Activated T-cell treated with anti-CD3 and anti-CD28 coated beads, Interleukin-2, amount 50 U/mL, for 24 hours (primary cell): ENCODE results near the gene APBB1IP.
A peak's percentile ranks its signal among the peaks of the same experiment; 100 is the strongest.

Experiments
- DNase-seq: peaks from one replicate; pipeline ENCODE4 v3.0.0-alpha.2; 2020
- H3K27ac Mint-ChIP-seq: 2 replicates; pipeline ENCODE4 v1.8.0; 2020; ENCODE audit warnings: mild to moderate bottlenecking, mixed read lengths
- H3K27me3 Mint-ChIP-seq: 2 replicates; pipeline ENCODE4 v1.8.0; 2020; ENCODE audit warnings: mixed read lengths
- H3K36me3 Mint-ChIP-seq: 2 replicates; pipeline ENCODE4 v1.8.0; 2020; ENCODE audit warnings: low read depth, mixed read lengths
- H3K4me1 Mint-ChIP-seq: 2 replicates; pipeline ENCODE4 v1.8.0; 2020; ENCODE audit warnings: low read depth, mixed read lengths
- H3K4me3 Mint-ChIP-seq: 2 replicates; pipeline ENCODE4 v1.8.0; 2020; ENCODE audit warnings: mild to moderate bottlenecking, moderate library complexity, mixed read lengths
- H3K9me3 Mint-ChIP-seq: 2 replicates; pipeline ENCODE4 v1.8.0; 2020; ENCODE audit warnings: mixed read lengths

Gene APBB1IP

DNA sequence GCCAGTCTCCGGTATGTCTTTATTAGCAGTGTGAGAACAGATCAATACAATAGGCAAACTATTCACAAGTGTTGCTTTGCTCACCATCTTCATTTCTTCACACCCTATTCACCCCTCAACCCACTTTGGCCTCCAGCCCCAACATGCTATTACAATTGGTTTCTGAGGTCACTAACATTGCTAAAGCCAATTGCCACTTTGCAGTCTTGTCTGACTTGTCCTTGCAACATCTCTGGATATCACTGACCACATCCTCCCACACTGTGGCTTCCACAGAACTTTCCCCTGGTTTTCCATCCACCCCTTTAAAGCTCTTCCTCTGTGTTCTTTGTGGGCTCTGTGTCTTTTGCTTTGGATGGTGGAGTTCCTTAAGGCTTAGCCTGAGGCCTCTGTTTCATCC lies 5.2 kb upstream of the APBB1IP start:
- H3K27ac Mint-ChIP-seq: no peak overlapping the region
- peaks cover 48% of the 10 kb centered on the region for H3K4me1 Mint-ChIP-seq
- H3K9me3 Mint-ChIP-seq: peaks cover 2% of the 10 kb centered on the region
- no peak overlapping the region for H3K4me3 Mint-ChIP-seq
- no peak for DNase-seq
- no peaks in the 10 kb centered on the region for H3K27me3 Mint-ChIP-seq
- H3K36me3 Mint-ChIP-seq: no peaks in the 10 kb centered on the region

DNA sequence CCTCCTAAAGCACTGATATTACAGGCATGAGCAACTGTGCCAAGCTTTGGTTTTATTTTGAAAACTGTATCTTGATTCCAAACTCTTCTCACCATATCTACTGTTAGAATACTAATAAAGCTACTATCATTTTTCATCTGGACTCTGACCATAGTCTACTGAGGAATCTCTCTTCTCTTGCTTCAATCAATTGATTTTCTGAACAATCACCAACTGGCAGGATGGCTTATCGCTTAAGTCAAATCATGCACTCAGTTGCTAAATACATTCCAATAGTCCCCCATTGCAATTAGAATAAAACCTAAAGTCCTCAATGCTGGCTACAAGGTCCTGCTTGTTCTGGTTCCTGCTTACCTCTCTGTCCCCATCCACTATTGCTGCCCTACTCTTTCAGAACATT lies 2.3 kb upstream of the APBB1IP start:
- Mint-ChIP-seq H3K9me3 (no peaks in the 10 kb centered on the region), H3K27me3 (no peaks in the 10 kb centered on the region), H3K4me3 (no peak overlapping the region), H3K4me1 (peaks cover 37% of the 10 kb centered on the region), H3K27ac (peak overlapping the region; percentile 65), H3K36me3 (peaks cover 16% of the 10 kb centered on the region)
- no peak for DNase-seq

GRCh38 chr10:26436848-26437247 lies 1.3 kb upstream of the APBB1IP start:
- Mint-ChIP-seq H3K4me1 (peaks cover 45% of the 10 kb centered on the region), H3K27me3 (no peaks in the 10 kb centered on the region), H3K4me3 (no peak overlapping the region), H3K36me3 (peaks cover 17% of the 10 kb centered on the region), H3K9me3 (no peaks in the 10 kb centered on the region), H3K27ac (peak overlapping the region; percentile 42)
- no peak for DNase-seq

- Mint-ChIP-seq H3K27ac (peak overlapping the region; percentile 90), H3K27me3 (no peaks in the 10 kb centered on the region), H3K4me1 (peaks cover 58% of the 10 kb centered on the region), H3K36me3 (peaks cover 29% of the 10 kb centered on the region), H3K9me3 (no peaks in the 10 kb centered on the region), H3K4me3 (peak overlapping the region; percentile 87)
- DNase-seq: peak; percentile 85
Measured at GRCh38 chr10:26438534-26439341, 597 bp downstream of the APBB1IP start.

DNA sequence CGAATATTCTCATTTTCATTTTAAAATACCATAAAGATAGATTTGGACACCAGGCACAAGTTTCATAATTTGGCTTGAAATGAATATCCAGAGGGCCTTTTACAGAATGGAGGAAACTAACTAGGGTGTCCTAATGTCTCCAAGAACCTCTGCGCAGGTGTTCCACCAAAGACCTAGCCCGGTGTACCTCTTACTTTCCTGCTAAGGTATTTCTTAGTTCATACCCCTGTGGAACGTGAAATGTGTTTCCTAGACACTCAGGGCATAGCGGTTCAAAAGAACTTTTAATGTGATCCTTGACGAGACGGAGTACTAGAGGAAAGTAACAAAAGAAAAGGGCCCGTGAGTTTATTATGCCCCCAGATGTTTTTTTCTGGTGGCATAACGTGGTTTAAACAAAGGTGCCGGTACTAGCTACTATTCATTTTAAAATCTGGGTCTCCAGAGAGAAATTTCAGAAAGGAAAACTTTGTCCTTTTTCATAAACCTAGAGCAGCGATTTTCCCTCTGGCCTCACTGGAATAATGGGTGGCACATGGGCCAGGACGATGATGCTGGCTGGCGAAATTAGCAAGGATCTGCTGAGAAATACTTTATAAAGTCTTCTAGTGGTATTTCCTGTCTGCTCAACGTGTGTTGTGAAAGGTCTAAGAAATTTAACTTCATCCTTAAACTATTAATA lies 1.4 kb downstream of the APBB1IP start:
- Mint-ChIP-seq H3K4me1 (peaks cover 63% of the 10 kb centered on the region), H3K27ac (peak overlapping the region; percentile 90), H3K27me3 (no peaks in the 10 kb centered on the region), H3K9me3 (peaks cover 4% of the 10 kb centered on the region), H3K36me3 (peaks cover 36% of the 10 kb centered on the region), H3K4me3 (peak overlapping the region; percentile 87)
- DNase-seq: no peak

GRCh38 chr10:26440088-26440470 lies 1.9 kb downstream of the APBB1IP start:
- Mint-ChIP-seq H3K36me3 (peaks cover 37% of the 10 kb centered on the region), H3K4me3 (peak overlapping the region; percentile 87), H3K27me3 (no peaks in the 10 kb centered on the region), H3K27ac (peak overlapping the region; percentile 90), H3K9me3 (peaks cover 4% of the 10 kb centered on the region), H3K4me1 (peaks cover 60% of the 10 kb centered on the region)
- no peak for DNase-seq

- H3K27ac Mint-ChIP-seq: peak overlapping the region; percentile 94
- peaks cover 62% of the 10 kb centered on the region for H3K4me1 Mint-ChIP-seq
- peaks cover 4% of the 10 kb centered on the region for H3K9me3 Mint-ChIP-seq
- DNase-seq: no peak
- H3K36me3 Mint-ChIP-seq: peaks cover 47% of the 10 kb centered on the region
- H3K27me3 Mint-ChIP-seq: no peaks in the 10 kb centered on the region
- H3K4me3 Mint-ChIP-seq: peak overlapping the region; percentile 75
Measured at GRCh38 chr10:26441491-26442214, 3.5 kb downstream of the APBB1IP start.

GRCh38 chr10:26445411-26446031 lies 7.4 kb downstream of the APBB1IP start:
- peaks cover 82% of the 10 kb centered on the region for H3K4me1 Mint-ChIP-seq
- H3K4me3 Mint-ChIP-seq: peak overlapping the region; percentile 58
- peaks cover 4% of the 10 kb centered on the region for H3K9me3 Mint-ChIP-seq
- H3K27me3 Mint-ChIP-seq: no peaks in the 10 kb centered on the region
- H3K27ac Mint-ChIP-seq: peak overlapping the region; percentile 94
- peaks cover 46% of the 10 kb centered on the region for H3K36me3 Mint-ChIP-seq
- no peak for DNase-seq

DNA sequence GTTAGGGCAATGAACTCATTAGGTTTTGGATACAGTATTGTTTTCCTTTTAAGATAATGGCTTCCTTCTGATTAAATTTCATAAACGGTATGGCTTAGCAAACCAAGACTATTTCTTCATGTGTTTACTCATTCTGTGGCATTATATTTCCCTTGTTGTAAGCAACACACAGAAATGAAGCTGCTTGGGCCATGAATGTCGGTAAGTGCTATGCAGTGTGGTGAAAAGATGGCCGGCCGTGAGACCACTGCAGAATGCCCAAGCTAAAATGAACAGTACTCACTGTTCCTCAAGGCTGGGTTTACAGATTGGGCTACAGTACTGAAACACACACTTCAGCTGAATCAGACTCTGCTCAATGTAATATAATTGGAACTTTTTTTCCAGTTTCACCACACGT lies 8.1 kb downstream of the APBB1IP start:
- Mint-ChIP-seq H3K4me1 (peaks cover 83% of the 10 kb centered on the region), H3K27ac (peak overlapping the region; percentile 94), H3K4me3 (peak overlapping the region; percentile 58), H3K9me3 (peaks cover 4% of the 10 kb centered on the region), H3K27me3 (no peaks in the 10 kb centered on the region), H3K36me3 (peaks cover 49% of the 10 kb centered on the region)
- no peak for DNase-seq

DNA sequence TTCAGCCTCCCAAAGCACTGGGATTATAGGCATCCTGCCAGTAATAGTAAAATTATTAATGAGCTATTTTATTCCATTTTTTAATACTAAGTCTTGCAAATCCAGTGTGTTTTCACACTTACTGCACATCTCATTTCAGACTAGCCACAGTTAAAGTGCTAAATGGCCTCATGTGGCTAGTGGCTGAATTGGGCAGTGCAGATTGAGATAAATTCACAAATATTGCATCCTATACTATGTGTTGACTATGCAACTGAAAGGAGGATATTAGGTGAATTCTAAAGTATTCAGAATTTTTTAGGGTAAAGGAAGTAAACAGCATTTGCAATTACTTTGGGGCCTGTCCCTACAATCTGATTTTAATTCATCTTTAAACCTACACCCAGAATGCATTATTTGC lies 10.2 kb downstream of the APBB1IP start:
- Mint-ChIP-seq H3K27me3 (no peaks in the 10 kb centered on the region), H3K4me1 (peaks cover 86% of the 10 kb centered on the region), H3K4me3 (peak overlapping the region; percentile 67), H3K9me3 (peaks cover 4% of the 10 kb centered on the region), H3K27ac (peak overlapping the region; percentile 97), H3K36me3 (peaks cover 55% of the 10 kb centered on the region)
- DNase-seq: no peak

DNA sequence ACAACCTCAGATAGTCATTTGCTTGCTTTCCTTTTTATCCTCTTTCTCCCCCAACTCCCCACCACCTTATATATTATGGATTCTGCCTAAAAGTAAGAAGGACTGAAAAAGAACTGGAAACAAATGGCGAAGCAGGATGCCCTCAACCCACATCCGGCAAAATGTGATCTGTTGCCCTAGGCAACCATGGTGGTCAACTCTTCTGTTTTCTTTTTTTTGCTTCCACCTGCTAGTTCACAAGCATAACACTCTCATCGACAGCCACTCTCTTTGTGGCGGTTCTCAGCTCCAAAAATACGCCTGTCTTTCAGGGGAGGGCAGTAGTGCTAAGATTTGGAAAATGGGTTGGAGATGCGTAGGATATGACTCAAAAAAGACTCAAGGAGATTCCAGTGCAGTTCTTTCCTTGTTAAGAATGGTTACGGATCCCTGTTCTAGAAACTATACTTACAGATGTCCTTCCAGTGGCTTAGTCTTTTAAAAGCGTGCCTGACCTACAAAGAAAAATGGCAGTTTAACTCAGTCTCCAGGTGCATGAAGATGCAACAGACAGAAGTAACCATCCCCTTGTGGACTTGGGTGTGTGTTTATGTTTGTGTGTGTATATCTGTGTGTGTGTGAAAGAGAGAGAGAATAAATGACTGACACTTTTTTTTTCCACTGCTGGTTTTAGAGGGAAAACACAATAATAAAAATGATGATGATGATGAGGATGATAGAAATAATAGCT lies 10.7 kb downstream of the APBB1IP start:
- H3K27me3 Mint-ChIP-seq: no peaks in the 10 kb centered on the region
- H3K36me3 Mint-ChIP-seq: peaks cover 56% of the 10 kb centered on the region
- no peak for DNase-seq
- H3K27ac Mint-ChIP-seq: peak overlapping the region; percentile 97
- peaks cover 4% of the 10 kb centered on the region for H3K9me3 Mint-ChIP-seq
- peaks cover 88% of the 10 kb centered on the region for H3K4me1 Mint-ChIP-seq
- H3K4me3 Mint-ChIP-seq: peak overlapping the region; percentile 67

DNA sequence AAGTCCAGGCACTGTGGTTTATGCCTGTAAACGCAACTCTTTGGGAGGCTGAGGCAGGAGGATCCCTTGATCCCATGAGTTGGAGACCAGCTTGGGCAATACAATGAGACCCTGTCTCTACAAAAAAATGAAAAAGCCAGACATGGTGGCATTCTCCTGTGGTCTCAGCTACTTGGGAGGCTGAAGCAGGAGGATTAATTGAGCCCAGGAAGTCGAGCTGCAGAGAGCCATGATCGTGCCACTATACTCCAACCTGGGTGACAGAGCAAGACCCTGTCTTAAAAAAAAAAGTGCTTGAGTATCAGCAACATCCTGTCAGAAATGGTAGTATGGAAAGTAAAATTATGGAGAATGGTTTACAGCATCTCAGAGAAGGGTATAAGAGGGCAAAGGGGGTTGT lies 11.6 kb downstream of the APBB1IP start:
- Mint-ChIP-seq H3K36me3 (peaks cover 49% of the 10 kb centered on the region), H3K9me3 (no peaks in the 10 kb centered on the region), H3K27ac (peak overlapping the region; percentile 97), H3K4me1 (peaks cover 83% of the 10 kb centered on the region), H3K27me3 (no peaks in the 10 kb centered on the region), H3K4me3 (peak overlapping the region; percentile 2)
- DNase-seq: no peak

GRCh38 chr10:26451903-26452302 lies 13.8 kb downstream of the APBB1IP start:
- H3K27me3 Mint-ChIP-seq: no peaks in the 10 kb centered on the region
- no peaks in the 10 kb centered on the region for H3K9me3 Mint-ChIP-seq
- H3K36me3 Mint-ChIP-seq: peaks cover 43% of the 10 kb centered on the region
- no peak for DNase-seq
- H3K27ac Mint-ChIP-seq: peak overlapping the region; percentile 14
- peaks cover 86% of the 10 kb centered on the region for H3K4me1 Mint-ChIP-seq
- no peak overlapping the region for H3K4me3 Mint-ChIP-seq

DNA sequence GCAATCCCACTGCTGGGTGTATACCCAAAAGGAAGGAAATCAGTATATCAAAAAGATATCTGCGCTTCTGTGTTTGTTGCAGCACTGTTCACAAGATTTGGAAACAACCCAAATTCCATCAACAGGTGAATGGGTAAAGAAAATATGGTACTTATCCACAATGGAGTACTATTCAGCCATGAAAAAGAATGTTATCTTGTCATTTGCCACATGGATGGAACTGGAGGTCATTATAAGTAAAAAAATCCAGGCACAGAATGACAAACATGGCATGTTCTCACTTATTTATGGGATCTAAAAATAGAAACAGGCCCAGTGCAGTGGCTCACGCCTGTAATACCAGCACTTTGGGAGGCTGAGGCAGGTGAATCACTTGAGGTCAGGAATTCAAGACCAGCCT lies 15.7 kb downstream of the APBB1IP start:
- Mint-ChIP-seq H3K4me3 (no peak overlapping the region), H3K36me3 (peaks cover 54% of the 10 kb centered on the region), H3K27me3 (no peaks in the 10 kb centered on the region), H3K4me1 (peaks cover 86% of the 10 kb centered on the region), H3K9me3 (no peaks in the 10 kb centered on the region), H3K27ac (peak overlapping the region; percentile 42)
- DNase-seq: no peak
